Measurements from ENCODE around the gene MSS51. TPM values are rescaled to one million over a fixed set of nuclear protein-coding genes. Genes with fewer than 3 reads are reported as not detected.

MSS51 gene
- total and polyA plus RNA-seq, 10 donors, result 2.6 to 7.1 (median 4.0) TPM

- Histone ChIP-seq H3K27me3 (replicated peaks in 1 of 7) (no peaks in the 10 kb centered on the region), H3K36me3 (peaks cover 0 to 93% (median 21%) of the 10 kb centered on the region in 6 donors), H3K4me3 (no peak overlapping the region), H3K27ac (no peak overlapping the region), H3K9me3 (no peaks in the 10 kb centered on the region), H3K4me1 (peaks cover 0 to 3% (median 0%) of the 10 kb centered on the region in 6 donors)
- 92 to 98% (median 94%) methylated on average over 2 of the region's 2 CpGs for WGBS, 5 donors
- TF ChIP-seq POLR2A (IDR thresholded peaks at IDR 0.05), result no peak
- TF ChIP-seq POLR2AphosphoS5 (IDR thresholded peaks at IDR 0.05), result no peak
- no peak for TF ChIP-seq CTCF (IDR thresholded peaks at IDR 0.05 in 8 of 11, conservative IDR thresholded peaks at IDR 0.05 in 3 of 11)
- DNase-seq, result no peak
- intact Hi-C loops (cut with DNase I; ENCODE audit: low total_unique reads), result no loop called here
These were observed 23.0 kb upstream of the MSS51 start for GRCh38 chr10:73456187-73456890.

GRCh38 chr10:73449113-73449512 lies 15.8 kb upstream of the MSS51 start:
- intact Hi-C loops (cut with DNase I; ENCODE audit: low total_unique reads), result no loop called here
- no peaks in the 10 kb centered on the region for H3K27me3 ChIP-seq (replicated peaks in 1 of 7)
- peaks cover 0 to 81% (median 38%) of the 10 kb centered on the region in 6 donors for H3K36me3 ChIP-seq
- no peaks in the 10 kb centered on the region for H3K9me3 ChIP-seq
- TF ChIP-seq CTCF (IDR thresholded peaks at IDR 0.05 in 8 of 11, conservative IDR thresholded peaks at IDR 0.05 in 3 of 11), result no peak
- TF ChIP-seq POLR2AphosphoS5 (IDR thresholded peaks at IDR 0.05), result no peak
- TF ChIP-seq POLR2A (IDR thresholded peaks at IDR 0.05), result no peak
- no peak for DNase-seq
- WGBS, 5 donors, result 84 to 93% (median 88%) methylated on average over 1 of the region's 1 CpG
- H3K4me1 ChIP-seq, result no peaks in the 10 kb centered on the region
- H3K27ac ChIP-seq, result no peak overlapping the region
- no peak overlapping the region for H3K4me3 ChIP-seq

- DNase-seq, result no peak
- intact Hi-C loops (cut with DNase I; ENCODE audit: low total_unique reads), result no loop called here
These were observed 15.0 kb upstream of the MSS51 start for GRCh38 chr10:73448384-73448783.

GRCh38 chr10:73446926-73447325 lies 13.6 kb upstream of the MSS51 start:
- H3K4me3 ChIP-seq, result no peak overlapping the region
- H3K27ac ChIP-seq, result no peak overlapping the region
- H3K9me3 ChIP-seq, result no peaks in the 10 kb centered on the region
- H3K4me1 ChIP-seq, result no peaks in the 10 kb centered on the region
- peaks cover 0 to 81% (median 30%) of the 10 kb centered on the region in 6 donors for H3K36me3 ChIP-seq
- H3K27me3 ChIP-seq (replicated peaks in 1 of 7), result no peaks in the 10 kb centered on the region
- no peak for TF ChIP-seq POLR2A (IDR thresholded peaks at IDR 0.05)
- DNase-seq, result no peak
- intact Hi-C loops (cut with DNase I; ENCODE audit: low total_unique reads), result no loop called here

More at GRCh38 chr10:73448384-73448783, 15.0 kb upstream of the MSS51 start:
- H3K4me3 ChIP-seq, result no peak overlapping the region
- H3K27me3 ChIP-seq (replicated peaks in 1 of 7), result no peaks in the 10 kb centered on the region
- H3K36me3 ChIP-seq, result peaks cover 0 to 81% (median 38%) of the 10 kb centered on the region in 6 donors
- H3K9me3 ChIP-seq, result no peaks in the 10 kb centered on the region
- TF ChIP-seq POLR2AphosphoS5 (IDR thresholded peaks at IDR 0.05) (no peak), POLR2A (IDR thresholded peaks at IDR 0.05) (no peak)
- 70 to 91% (median 76%) methylated on average over 1 of the region's 1 CpG for WGBS, 5 donors
- no peak overlapping the region for H3K27ac ChIP-seq
- no peaks in the 10 kb centered on the region for H3K4me1 ChIP-seq

- Histone ChIP-seq H3K36me3 (peaks cover 0 to 91% (median 32%) of the 10 kb centered on the region in 6 donors), H3K27me3 (replicated peaks in 1 of 7) (no peaks in the 10 kb centered on the region), H3K4me3 (no peak overlapping the region), H3K4me1 (no peaks in the 10 kb centered on the region), H3K27ac (no peak overlapping the region), H3K9me3 (no peaks in the 10 kb centered on the region)
- WGBS, 5 donors, result 44 to 67% (median 55%) methylated on average over 1 of the region's 1 CpG
- intact Hi-C loops (cut with DNase I; ENCODE audit: low total_unique reads), result no loop called here
- TF ChIP-seq POLR2A (IDR thresholded peaks at IDR 0.05) (no peak), POLR2AphosphoS5 (IDR thresholded peaks at IDR 0.05) (no peak), CTCF (IDR thresholded peaks at IDR 0.05 in 8 of 11, conservative IDR thresholded peaks at IDR 0.05 in 3 of 11) (no peak)
- no peak for DNase-seq
These were observed 11.1 kb upstream of the MSS51 start for GRCh38 chr10:73444457-73444856.
